GM23338 (cell line): ENCODE data around the gene ADGRB3. TPM values are rescaled to one million over a fixed set of nuclear protein-coding genes. Genes with fewer than 3 reads are reported as not detected.

ENCODE experiments used
- ATAC-seq: fragments of 200-7000 bp; cut with Tn5 transposase; 3 replicates; pipeline ENCODE4 v1.9.1; 2020
- DNase-seq: peaks from one replicate; pipeline ENCODE4 v3.0.0-alpha.2; 2015; ENCODE audit warnings: low spot score
- H2AFZ ChIP-seq: fragments of 200-600 bp; sonication (generic); 2 replicates; pipeline ENCODE4 v1.8.0; 2016; ENCODE audit warnings: antibody characterized with exemption, mild to moderate bottlenecking, moderate library complexity
- H3F3A ChIP-seq: fragments of 200-600 bp; sonication (generic); replicated peaks from 2 replicates; pipeline ENCODE4 v1.8.0; 2017; ENCODE audit warnings: antibody characterized with exemption, mixed run types, low read depth
- H3K27ac ChIP-seq: fragments of 200-600 bp; sonication (generic); 2 replicates; pipeline ENCODE4 v1.6.1; 2016; ENCODE audit warnings: low read depth
- H3K27me3 ChIP-seq: fragments of 200-600 bp; sonication (generic); 2 replicates; pipeline ENCODE4 v1.8.0; 2016; ENCODE audit warnings: mild to moderate bottlenecking, mixed run types, moderate library complexity; ENCODE audit not compliant: insufficient read depth
- H3K36me3 ChIP-seq: fragments of 200-600 bp; sonication (generic); 2 replicates; pipeline ENCODE4 v1.8.0; 2016; ENCODE audit warnings: mild to moderate bottlenecking; ENCODE audit not compliant: insufficient read depth
- H3K4me1 ChIP-seq: fragments of 200-600 bp; sonication (generic); 2 replicates; pipeline ENCODE4 v1.8.0; 2016; ENCODE audit warnings: mild to moderate bottlenecking, moderate library complexity; ENCODE audit not compliant: insufficient read depth
- H3K4me2 ChIP-seq: fragments of 200-600 bp; sonication (generic); 2 replicates; pipeline ENCODE4 v1.7.1; 2017; ENCODE audit warnings: mixed run types
- H3K4me3 ChIP-seq: fragments of 200-600 bp; sonication (generic); 2 replicates; pipeline ENCODE4 v1.6.1; 2016; ENCODE audit warnings: mixed run types
- H3K79me2 ChIP-seq: fragments of 200-600 bp; sonication (generic); replicated peaks from 2 replicates; pipeline ENCODE4 v1.8.0; 2017; ENCODE audit warnings: mild to moderate bottlenecking; ENCODE audit not compliant: insufficient read depth
- H3K9me2 ChIP-seq: fragments of 200-600 bp; sonication (generic); 2 replicates; pipeline ENCODE4 v1.8.0; 2017; ENCODE audit not compliant: insufficient read depth
- H4K20me1 ChIP-seq: fragments of 200-600 bp; sonication (generic); replicated peaks from 2 replicates; pipeline ENCODE4 v1.8.0; 2017; ENCODE audit warnings: mild to moderate bottlenecking; ENCODE audit not compliant: insufficient read depth
- H3K27ac Mint-ChIP-seq: 2 replicates; pipeline ENCODE4 v1.8.0; 2020; ENCODE audit warnings: inconsistent platforms, mild to moderate bottlenecking, moderate library complexity, mixed read lengths
- H3K27me3 Mint-ChIP-seq: 3 replicates; pipeline ENCODE4 v1.8.0; 2022; ENCODE audit warnings: low read depth, mild to moderate bottlenecking, moderate library complexity, mixed read lengths, inconsistent platforms; ENCODE audit not compliant: insufficient read depth, poor library complexity
- H3K36me3 Mint-ChIP-seq: 3 replicates; pipeline ENCODE4 v1.8.0; 2021; ENCODE audit warnings: low read depth, mild to moderate bottlenecking, inconsistent platforms, moderate library complexity, mixed read lengths
- H3K4me1 Mint-ChIP-seq: 3 replicates; pipeline ENCODE4 v1.8.0; 2020; ENCODE audit warnings: mild to moderate bottlenecking, inconsistent platforms, mixed read lengths
- H3K4me3 Mint-ChIP-seq: 3 replicates; pipeline ENCODE4 v1.8.0; 2021; ENCODE audit warnings: moderate library complexity, mild to moderate bottlenecking, inconsistent platforms, mixed read lengths
- H3K9me3 Mint-ChIP-seq: 3 replicates; pipeline ENCODE4 v1.8.0; 2020; ENCODE audit warnings: moderate library complexity, mild to moderate bottlenecking, inconsistent platforms, mixed read lengths
- CREB1 ChIP-seq: fragments of 250-450 bp; sonication (Bioruptor Pico); IDR thresholded peaks from 2 replicates; pipeline ENCODE4 v1.5.0; 2020; ENCODE audit warnings: low read depth, mild to moderate bottlenecking, moderate library complexity
- CTCF ChIP-seq, 2 experiments: fragments of 200-600 bp in 1 of 2; sonication (generic) in 1 of 2; conservative IDR thresholded peaks; 2 replicates each; pipeline versions ENCODE4 v1.5.1 to v1.6.1; 2016 to 2017; ENCODE audit warnings: antibody characterized with exemption in 2 of 2, low read depth in 2 of 2, mild to moderate bottlenecking in 2 of 2, moderate library complexity in 1 of 2
- ETS1 ChIP-seq: IDR thresholded peaks from 2 replicates; pipeline ENCODE4 v1.6.1; 2016; ENCODE audit warnings: antibody characterized with exemption
- EZH2 ChIP-seq: fragments of 200-600 bp; sonication (generic); IDR thresholded peaks from one replicate; pipeline ENCODE4 v1.8.0; 2017; ENCODE audit warnings: antibody characterized with exemption, mild to moderate bottlenecking, low read depth; ENCODE audit not compliant: unreplicated experiment
- EZH2phosphoT487 ChIP-seq: fragments of 200-600 bp; sonication (generic); IDR thresholded peaks from one replicate; pipeline ENCODE4 v1.8.1; 2018; ENCODE audit warnings: antibody characterized with exemption; ENCODE audit not compliant: unreplicated experiment
- JUNB ChIP-seq: IDR thresholded peaks from one replicate; pipeline ENCODE4 v1.6.1; 2016; ENCODE audit warnings: antibody characterized with exemption; ENCODE audit not compliant: unreplicated experiment
- NANOG ChIP-seq: IDR thresholded peaks from 2 replicates; pipeline ENCODE4 v1.6.1; 2016; ENCODE audit warnings: antibody characterized with exemption, borderline replicate concordance
- POLR2AphosphoS5 ChIP-seq: IDR thresholded peaks from 2 replicates; pipeline ENCODE4 v1.6.1; 2016; ENCODE audit warnings: antibody characterized with exemption, low read depth
- REST ChIP-seq: IDR thresholded peaks from one replicate; pipeline ENCODE4 v1.6.1; 2018; ENCODE audit warnings: antibody characterized with exemption; ENCODE audit not compliant: unreplicated experiment
- STAT1 ChIP-seq: IDR thresholded peaks from one replicate; pipeline ENCODE4 v1.6.1; 2016; ENCODE audit warnings: antibody characterized with exemption; ENCODE audit not compliant: unreplicated experiment
- ZNF114 ChIP-seq: fragments of 250-450 bp; sonication (Bioruptor Pico); IDR thresholded peaks from 2 replicates; pipeline ENCODE4 v1.5.0; 2020; ENCODE audit warnings: mild to moderate bottlenecking, moderate library complexity
- ZNF331 ChIP-seq: fragments of 250-450 bp; sonication (Bioruptor Pico); IDR thresholded peaks from 2 replicates; pipeline ENCODE4 v1.5.0; 2020; ENCODE audit warnings: low read depth, mild to moderate bottlenecking, moderate library complexity
- ZNF462 ChIP-seq: fragments of 250-450 bp; sonication (Bioruptor Pico); IDR thresholded peaks from 2 replicates; pipeline ENCODE4 v1.5.0; 2020; ENCODE audit warnings: mild to moderate bottlenecking, moderate library complexity
- polyA plus RNA-seq: library from polyadenylated mRNA; unstranded; fragments of >200 nt; fragmentation: Nextera tagmentation; extraction: Ambion mirVana; gene quantifications from 2 replicates; pipeline ENCODE4 v1.2.1, GENCODE V29; 2016
- total RNA-seq: library from RNA; depleted of rRNA; stranded (reverse); fragments of >200 nt; shearing (Covaris generic); gene quantifications from 2 replicates; pipeline ENCODE4 v1.2.3, GENCODE V29; 2014

Gene ADGRB3
- total and polyA plus RNA-seq, 2 experiments from 2014 or later: 0.92 to 4.0 TPM

- H3K4me2 ChIP-seq: no peak overlapping the region
- no peaks in the 10 kb centered on the region for H3K9me2 ChIP-seq
- Mint-ChIP-seq H3K27me3 (no peaks in the 10 kb centered on the region), H3K4me3 (no peak overlapping the region), H3K9me3 (no peaks in the 10 kb centered on the region), H3K4me1 (no peaks in the 10 kb centered on the region), H3K36me3 (no peaks in the 10 kb centered on the region), H3K27ac (no peak overlapping the region)
- H2AFZ ChIP-seq: no peak overlapping the region
- H4K20me1 ChIP-seq: no peaks in the 10 kb centered on the region
- no peaks in the 10 kb centered on the region for H3K4me1 ChIP-seq
- H3K79me2 ChIP-seq: no peaks in the 10 kb centered on the region
- no peaks in the 10 kb centered on the region for H3K36me3 ChIP-seq
- no peaks in the 10 kb centered on the region for H3K27me3 ChIP-seq
- ATAC-seq: no peak
- no peak for DNase-seq
- H3K27ac ChIP-seq: no peak overlapping the region
- H3F3A ChIP-seq: no peaks in the 10 kb centered on the region
- H3K4me3 ChIP-seq: no peak overlapping the region
- TF ChIP-seq ZNF114 (no peak), ZNF462 (CRISPR knock-in tag) (no peak), ETS1 (no peak), EZH2phosphoT487 (no peak), NANOG (no peak), ZNF331 (no peak), POLR2AphosphoS5 (no peak), CREB1 (CRISPR knock-in tag) (no peak), EZH2 (no peak), JUNB (no peak), STAT1 (no peak), CTCF (conservative IDR thresholded peaks at IDR 0.05; ENCODE audit: low read depth in 2 of 2) (no peak), REST (no peak)
These were observed 126.9 kb downstream of the ADGRB3 start for GRCh38 chr6:68761985-68762384.
